ENCODE measurements around the gene BRCC3. TPM values are rescaled to one million over a fixed set of nuclear protein-coding genes. Genes with fewer than 3 reads are reported as not detected.

Gene BRCC3
- polyA plus RNA-seq, 1 donor (not counting 4 experiments of a cell fraction or from before 2014, with no cell fraction given) = 24.8 TPM

GRCh38 chrX:155046129-155046810, 25.0 kb upstream of the BRCC3 start:
- Histone ChIP-seq H3K9me3 (ENCODE audit: control insufficient read depth, low read depth, low read length) (no peaks in the 10 kb centered on the region), H3K4me2 (ENCODE audit: control insufficient read depth, extremely low read depth, insufficient read depth, low read depth, low read length) (no peak overlapping the region), H3K9ac (ENCODE audit: control insufficient read depth, extremely low read depth, insufficient read depth, low read length) (no peak overlapping the region), H3K4me3 (ENCODE audit: control insufficient read depth in 2 of 3, extremely low read depth in 1 of 3, insufficient read depth in 2 of 3, low read depth in 1 of 3, low read length in 3 of 3) (no peak overlapping the region), H4K20me1 (ENCODE audit: control insufficient read depth, extremely low read depth, insufficient read depth, low read length) (no peaks in the 10 kb centered on the region), H3K27me3 (ENCODE audit: control insufficient read depth, extremely low read depth, insufficient read depth, low read length) (no peaks in the 10 kb centered on the region), H3K79me2 (ENCODE audit: control insufficient read depth, insufficient read depth, low read length) (no peaks in the 10 kb centered on the region), H3K27ac (ENCODE audit: control insufficient read depth, insufficient read depth, low read length) (no peak overlapping the region), H3K9me1 (ENCODE audit: control insufficient read depth, extremely low read depth, insufficient read depth, low read length) (no peaks in the 10 kb centered on the region), H3K4me1 (ENCODE audit: control insufficient read depth, extremely low read depth, insufficient read depth, low read length) (no peaks in the 10 kb centered on the region), H3K36me3 (ENCODE audit: control insufficient read depth in 2 of 2, extremely low read depth in 1 of 2, insufficient read depth in 2 of 2, low read length in 2 of 2) (no peaks in the 10 kb centered on the region), H2AFZ (ENCODE audit: control insufficient read depth, low read length) (no peak overlapping the region)
- FAIRE-seq (no peak), DNase-seq (ENCODE audit: low read depth, low spot score) (no peak)
- TF ChIP-seq CTCF (optimal IDR thresholded peaks at IDR 0.05 in 1 of 3, IDR thresholded peaks at IDR 0.05 in 1 of 3, conservative IDR thresholded peaks at IDR 0.05 in 1 of 3; ENCODE audit: extremely low read depth in 1 of 3, insufficient read depth in 2 of 3, low read length in 3 of 3) (no peak), EZH2 (IDR thresholded peaks at IDR 0.05; ENCODE audit: low read length) (no peak)
- dilution Hi-C loops (cut with MboI; ENCODE audit: extremely low pct_ligation_motif_present, low sequenced_read_pairs) = no loop called here

- no peak for FAIRE-seq
- H3K79me2 ChIP-seq (ENCODE audit: control insufficient read depth, insufficient read depth, low read length) = no peaks in the 10 kb centered on the region
Measured at GRCh38 chrX:155046811-155047528, 24.3 kb upstream of the BRCC3 start.

More at GRCh38 chrX:155046811-155047528, 24.3 kb upstream of the BRCC3 start:
- no peaks in the 10 kb centered on the region for H3K9me3 ChIP-seq (ENCODE audit: control insufficient read depth, low read depth, low read length)
- no peak overlapping the region for H3K4me3 ChIP-seq (ENCODE audit: control insufficient read depth in 2 of 3, extremely low read depth in 1 of 3, insufficient read depth in 2 of 3, low read depth in 1 of 3, low read length in 3 of 3)
- TF ChIP-seq EZH2 (IDR thresholded peaks at IDR 0.05; ENCODE audit: low read length) = no peak
- TF ChIP-seq CTCF (optimal IDR thresholded peaks at IDR 0.05 in 1 of 3, IDR thresholded peaks at IDR 0.05 in 1 of 3, conservative IDR thresholded peaks at IDR 0.05 in 1 of 3; ENCODE audit: extremely low read depth in 1 of 3, insufficient read depth in 2 of 3, low read length in 3 of 3) = no peak
- H3K4me1 ChIP-seq (ENCODE audit: control insufficient read depth, extremely low read depth, insufficient read depth, low read length) = no peaks in the 10 kb centered on the region
- no peaks in the 10 kb centered on the region for H3K36me3 ChIP-seq (ENCODE audit: control insufficient read depth in 2 of 2, extremely low read depth in 1 of 2, insufficient read depth in 2 of 2, low read length in 2 of 2)
- dilution Hi-C loops (cut with MboI; ENCODE audit: extremely low pct_ligation_motif_present, low sequenced_read_pairs) = no loop called here
- no peak overlapping the region for H3K9ac ChIP-seq (ENCODE audit: control insufficient read depth, extremely low read depth, insufficient read depth, low read length)
- H3K9me1 ChIP-seq (ENCODE audit: control insufficient read depth, extremely low read depth, insufficient read depth, low read length) = no peaks in the 10 kb centered on the region
- no peak overlapping the region for H3K4me2 ChIP-seq (ENCODE audit: control insufficient read depth, extremely low read depth, insufficient read depth, low read depth, low read length)
- no peak for DNase-seq (ENCODE audit: low read depth, low spot score)
- no peak overlapping the region for H3K27ac ChIP-seq (ENCODE audit: control insufficient read depth, insufficient read depth, low read length)
- H4K20me1 ChIP-seq (ENCODE audit: control insufficient read depth, extremely low read depth, insufficient read depth, low read length) = no peaks in the 10 kb centered on the region
- H2AFZ ChIP-seq (ENCODE audit: control insufficient read depth, low read length) = no peak overlapping the region
- H3K27me3 ChIP-seq (ENCODE audit: control insufficient read depth, extremely low read depth, insufficient read depth, low read length) = no peaks in the 10 kb centered on the region
